HL-60 (cell line): ENCODE results near the gene TFAM.

Experiments
- CTCF ChIP-seq: IDR thresholded peaks from one replicate; pipeline ENCODE4 v1.5.1; 2011; ENCODE audit warnings: low read length, control low read depth, inconsistent platforms; ENCODE audit not compliant: insufficient read depth
- POLR2AphosphoS5 ChIP-seq: IDR thresholded peaks from 2 replicates; pipeline ENCODE4 v1.6.1; 2012; ENCODE audit warnings: low read depth
- TF ChIP-seq, protein P1 (sequence below): IDR thresholded peaks from 2 replicates; pipeline ENCODE4 v1.6.1; 2012; ENCODE audit warnings: low read depth; ENCODE audit not compliant: insufficient replicate concordance

- no peak for TF ChIP-seq CTCF
- TF ChIP-seq POLR2AphosphoS5 = no peak
- TF ChIP-seq, protein P1, sequence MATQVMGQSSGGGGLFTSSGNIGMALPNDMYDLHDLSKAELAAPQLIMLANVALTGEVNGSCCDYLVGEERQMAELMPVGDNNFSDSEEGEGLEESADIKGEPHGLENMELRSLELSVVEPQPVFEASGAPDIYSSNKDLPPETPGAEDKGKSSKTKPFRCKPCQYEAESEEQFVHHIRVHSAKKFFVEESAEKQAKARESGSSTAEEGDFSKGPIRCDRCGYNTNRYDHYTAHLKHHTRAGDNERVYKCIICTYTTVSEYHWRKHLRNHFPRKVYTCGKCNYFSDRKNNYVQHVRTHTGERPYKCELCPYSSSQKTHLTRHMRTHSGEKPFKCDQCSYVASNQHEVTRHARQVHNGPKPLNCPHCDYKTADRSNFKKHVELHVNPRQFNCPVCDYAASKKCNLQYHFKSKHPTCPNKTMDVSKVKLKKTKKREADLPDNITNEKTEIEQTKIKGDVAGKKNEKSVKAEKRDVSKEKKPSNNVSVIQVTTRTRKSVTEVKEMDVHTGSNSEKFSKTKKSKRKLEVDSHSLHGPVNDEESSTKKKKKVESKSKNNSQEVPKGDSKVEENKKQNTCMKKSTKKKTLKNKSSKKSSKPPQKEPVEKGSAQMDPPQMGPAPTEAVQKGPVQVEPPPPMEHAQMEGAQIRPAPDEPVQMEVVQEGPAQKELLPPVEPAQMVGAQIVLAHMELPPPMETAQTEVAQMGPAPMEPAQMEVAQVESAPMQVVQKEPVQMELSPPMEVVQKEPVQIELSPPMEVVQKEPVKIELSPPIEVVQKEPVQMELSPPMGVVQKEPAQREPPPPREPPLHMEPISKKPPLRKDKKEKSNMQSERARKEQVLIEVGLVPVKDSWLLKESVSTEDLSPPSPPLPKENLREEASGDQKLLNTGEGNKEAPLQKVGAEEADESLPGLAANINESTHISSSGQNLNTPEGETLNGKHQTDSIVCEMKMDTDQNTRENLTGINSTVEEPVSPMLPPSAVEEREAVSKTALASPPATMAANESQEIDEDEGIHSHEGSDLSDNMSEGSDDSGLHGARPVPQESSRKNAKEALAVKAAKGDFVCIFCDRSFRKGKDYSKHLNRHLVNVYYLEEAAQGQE = no peak
Measured at GRCh38 chr10:58412502-58412961, 27.3 kb downstream of the TFAM start.
